PFSK-1 (cell line): Measurements from ENCODE around the gene IDH3B.

Experiments used
- FOXP2 ChIP-seq: optimal IDR thresholded peaks from 2 replicates; pipeline ENCODE3; 2011; ENCODE audit warnings: borderline replicate concordance, control low read depth, inconsistent platforms; ENCODE audit not compliant: insufficient read depth; ENCODE audit errors: extremely low read length, extremely low read depth
- POLR2AphosphoS5 ChIP-seq: IDR thresholded peaks from 2 replicates; pipeline ENCODE4 v1.6.1; 2012; ENCODE audit warnings: low read depth, mild to moderate bottlenecking, control low read depth, low read length, moderate library complexity
- REST ChIP-seq, 2 experiments: IDR thresholded peaks; 2 replicates each; pipeline versions ENCODE4 v1.6.1 to v1.8.0; 2011 to 2012; ENCODE audit warnings: low read depth in 2 of 2, low read length in 2 of 2, control low read depth in 1 of 2, inconsistent platforms in 1 of 2, mild to moderate bottlenecking in 1 of 2, moderate library complexity in 1 of 2; ENCODE audit not compliant: insufficient read depth in 1 of 2
- SIN3A ChIP-seq: IDR thresholded peaks from 2 replicates; pipeline ENCODE4 v1.6.1; 2012; ENCODE audit warnings: mild to moderate bottlenecking, low read length, moderate library complexity, borderline replicate concordance; ENCODE audit not compliant: insufficient read depth
- TAF1 ChIP-seq: IDR thresholded peaks from 2 replicates; pipeline ENCODE4 v1.6.1; 2012; ENCODE audit warnings: low read length, control low read depth, borderline replicate concordance; ENCODE audit not compliant: insufficient read depth

GRCh38 chr20:2633381-2633780 is 30.6 kb downstream of the IDH3B start:
- no peak for TF ChIP-seq SIN3A
- no peak for TF ChIP-seq POLR2AphosphoS5
- no peak for TF ChIP-seq FOXP2
- TF ChIP-seq REST (IDR thresholded peaks at IDR 0.05; ENCODE audit: insufficient read depth in 1 of 2, low read depth in 2 of 2, low read length in 2 of 2), result no peak
- no peak for TF ChIP-seq TAF1
